ENCODE results near the gene PAK6. TPM values are rescaled to one million over a fixed set of nuclear protein-coding genes. Genes with fewer than 3 reads are reported as not detected.

PAK6 gene
- total and polyA plus RNA-seq, 2 experiments from 2014 or later = 2.4 to 20.0 TPM

DNA sequence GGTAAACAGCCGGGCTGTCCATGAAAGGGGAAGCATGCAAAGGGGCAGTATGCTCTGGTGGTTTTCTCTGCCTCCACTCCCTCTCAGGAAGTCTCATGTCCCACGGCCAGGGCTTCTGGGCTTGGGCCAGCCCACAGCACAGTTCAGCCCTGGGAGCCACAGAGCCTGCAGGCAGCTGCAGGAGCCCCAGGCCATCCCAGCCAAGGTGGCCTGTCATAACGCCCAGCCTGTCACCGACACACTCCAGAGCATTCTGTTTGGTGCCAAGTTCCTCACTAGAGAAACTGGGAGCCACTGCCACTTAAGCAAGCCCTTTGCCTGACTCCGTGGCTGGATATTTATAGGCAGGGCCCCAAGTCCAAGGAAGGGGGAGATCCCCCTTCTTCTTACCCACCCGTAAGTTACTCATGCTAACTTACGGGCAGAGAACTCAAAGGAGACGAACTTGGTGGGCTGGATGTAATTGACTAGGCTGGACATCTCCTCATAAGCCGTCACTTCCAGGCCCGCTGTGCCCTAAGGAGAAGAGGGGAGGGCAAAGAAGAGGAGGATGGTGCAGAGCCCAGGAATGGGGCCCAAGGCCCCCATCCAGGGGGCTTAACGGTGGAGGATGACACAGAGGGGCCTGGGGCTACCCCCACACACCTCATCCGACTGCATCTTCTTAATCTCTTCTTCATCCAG, 57.2 kb downstream of the PAK6 start:
- DNase-seq (ENCODE audit: low spot score) (no peak), ATAC-seq (no peak)
- Mint-ChIP-seq H3K36me3 (ENCODE audit: low read depth) (peaks cover 12% of the 10 kb centered on the region), H3K4me3 (no peak overlapping the region), H3K27ac (no peak overlapping the region), H3K4me1 (peaks cover 24% of the 10 kb centered on the region), H3K9me3 (peaks cover 15% of the 10 kb centered on the region), H3K27me3 (ENCODE audit: insufficient read depth, low read depth, poor library complexity) (peaks cover 38% of the 10 kb centered on the region)
- Histone ChIP-seq H3K9me2 (ENCODE audit: insufficient read depth) (no peaks in the 10 kb centered on the region), H3K27me3 (ENCODE audit: insufficient read depth) (peaks cover 27% of the 10 kb centered on the region), H4K20me1 (replicated peaks; ENCODE audit: insufficient read depth) (no peaks in the 10 kb centered on the region), H3K36me3 (ENCODE audit: insufficient read depth) (no peaks in the 10 kb centered on the region), H3K4me2 (no peak overlapping the region), H3K79me2 (replicated peaks; ENCODE audit: insufficient read depth) (no peaks in the 10 kb centered on the region), H2AFZ (no peak overlapping the region), H3K4me3 (no peak overlapping the region), H3K27ac (ENCODE audit: low read depth) (no peak overlapping the region), H3F3A (replicated peaks; ENCODE audit: low read depth) (no peaks in the 10 kb centered on the region), H3K4me1 (ENCODE audit: insufficient read depth) (peaks cover 6% of the 10 kb centered on the region; the same call in 1 of the 2 replicates)
- no peak for TF ChIP-seq STAT1 (IDR thresholded peaks at IDR 0.05; ENCODE audit: unreplicated experiment)
- TF ChIP-seq, protein P1, sequence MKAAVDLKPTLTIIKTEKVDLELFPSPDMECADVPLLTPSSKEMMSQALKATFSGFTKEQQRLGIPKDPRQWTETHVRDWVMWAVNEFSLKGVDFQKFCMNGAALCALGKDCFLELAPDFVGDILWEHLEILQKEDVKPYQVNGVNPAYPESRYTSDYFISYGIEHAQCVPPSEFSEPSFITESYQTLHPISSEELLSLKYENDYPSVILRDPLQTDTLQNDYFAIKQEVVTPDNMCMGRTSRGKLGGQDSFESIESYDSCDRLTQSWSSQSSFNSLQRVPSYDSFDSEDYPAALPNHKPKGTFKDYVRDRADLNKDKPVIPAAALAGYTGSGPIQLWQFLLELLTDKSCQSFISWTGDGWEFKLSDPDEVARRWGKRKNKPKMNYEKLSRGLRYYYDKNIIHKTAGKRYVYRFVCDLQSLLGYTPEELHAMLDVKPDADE (IDR thresholded peaks at IDR 0.05) = no peak
- no peak for TF ChIP-seq JUNB (IDR thresholded peaks at IDR 0.05; ENCODE audit: unreplicated experiment)
- no peak for TF ChIP-seq POLR2AphosphoS5 (IDR thresholded peaks at IDR 0.05; ENCODE audit: low read depth)
- TF ChIP-seq ZNF331 (CRISPR knock-in tag; IDR thresholded peaks at IDR 0.05; ENCODE audit: low read depth) = no peak
- no peak for TF ChIP-seq ZNF114 (CRISPR knock-in tag; IDR thresholded peaks at IDR 0.05)
- TF ChIP-seq NANOG (IDR thresholded peaks at IDR 0.05; ENCODE audit: borderline replicate concordance) = no peak
- TF ChIP-seq, protein P2, sequence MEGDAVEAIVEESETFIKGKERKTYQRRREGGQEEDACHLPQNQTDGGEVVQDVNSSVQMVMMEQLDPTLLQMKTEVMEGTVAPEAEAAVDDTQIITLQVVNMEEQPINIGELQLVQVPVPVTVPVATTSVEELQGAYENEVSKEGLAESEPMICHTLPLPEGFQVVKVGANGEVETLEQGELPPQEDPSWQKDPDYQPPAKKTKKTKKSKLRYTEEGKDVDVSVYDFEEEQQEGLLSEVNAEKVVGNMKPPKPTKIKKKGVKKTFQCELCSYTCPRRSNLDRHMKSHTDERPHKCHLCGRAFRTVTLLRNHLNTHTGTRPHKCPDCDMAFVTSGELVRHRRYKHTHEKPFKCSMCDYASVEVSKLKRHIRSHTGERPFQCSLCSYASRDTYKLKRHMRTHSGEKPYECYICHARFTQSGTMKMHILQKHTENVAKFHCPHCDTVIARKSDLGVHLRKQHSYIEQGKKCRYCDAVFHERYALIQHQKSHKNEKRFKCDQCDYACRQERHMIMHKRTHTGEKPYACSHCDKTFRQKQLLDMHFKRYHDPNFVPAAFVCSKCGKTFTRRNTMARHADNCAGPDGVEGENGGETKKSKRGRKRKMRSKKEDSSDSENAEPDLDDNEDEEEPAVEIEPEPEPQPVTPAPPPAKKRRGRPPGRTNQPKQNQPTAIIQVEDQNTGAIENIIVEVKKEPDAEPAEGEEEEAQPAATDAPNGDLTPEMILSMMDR (conservative IDR thresholded peaks at IDR 0.05; ENCODE audit: low read depth in 2 of 2) = no peak
- no peak for TF ChIP-seq EZH2phosphoT487 (IDR thresholded peaks at IDR 0.05; ENCODE audit: unreplicated experiment)

GRCh38 chr15:40296561-40297230, 57.8 kb downstream of the PAK6 start:
- no peak overlapping the region for H3K27ac ChIP-seq (ENCODE audit: low read depth)
- no peaks in the 10 kb centered on the region for H3F3A ChIP-seq (replicated peaks; ENCODE audit: low read depth)
- Mint-ChIP-seq H3K4me3 (no peak overlapping the region), H3K36me3 (ENCODE audit: low read depth) (peaks cover 12% of the 10 kb centered on the region), H3K27me3 (ENCODE audit: insufficient read depth, low read depth, poor library complexity) (peaks cover 35% of the 10 kb centered on the region), H3K4me1 (peaks cover 27% of the 10 kb centered on the region), H3K9me3 (peaks cover 15% of the 10 kb centered on the region), H3K27ac (no peak overlapping the region)
- no peaks in the 10 kb centered on the region for H3K9me2 ChIP-seq (ENCODE audit: insufficient read depth)
- peaks cover 20% of the 10 kb centered on the region for H3K27me3 ChIP-seq (ENCODE audit: insufficient read depth)
- peaks cover 4% of the 10 kb centered on the region; the same call in 1 of the 2 replicates for H3K4me1 ChIP-seq (ENCODE audit: insufficient read depth)
- no peaks in the 10 kb centered on the region for H4K20me1 ChIP-seq (replicated peaks; ENCODE audit: insufficient read depth)
- H3K4me2 ChIP-seq = no peak overlapping the region
- ATAC-seq = no peak
- H3K4me3 ChIP-seq = no peak overlapping the region
- H3K79me2 ChIP-seq (replicated peaks; ENCODE audit: insufficient read depth) = no peaks in the 10 kb centered on the region
- no peaks in the 10 kb centered on the region for H3K36me3 ChIP-seq (ENCODE audit: insufficient read depth)
- H2AFZ ChIP-seq = no peak overlapping the region
- no peak for DNase-seq (ENCODE audit: low spot score)
- TF ChIP-seq STAT1 (IDR thresholded peaks at IDR 0.05; ENCODE audit: unreplicated experiment) = no peak
- TF ChIP-seq ZNF462 (CRISPR knock-in tag; IDR thresholded peaks at IDR 0.05) = no peak
- TF ChIP-seq ZNF331 (CRISPR knock-in tag; IDR thresholded peaks at IDR 0.05; ENCODE audit: low read depth) = no peak

All from GM23338 (cell line).